Liver (tissue), 9 donors: ENCODE measurements around the gene DRG2. TPM values are rescaled to one million over a fixed set of nuclear protein-coding genes. Genes with fewer than 3 reads are reported as not detected.

Source experiments
- DNase-seq: peaks from one replicate; pipeline ENCODE4 v3.0.0-alpha.2; 2017; ENCODE audit warnings: low spot score
- H3K27ac ChIP-seq, 2 donors: one replicate each; pipeline ENCODE4 v1.7.0; 2013; ENCODE audit warnings: inconsistent platforms in 2 of 2, low read length in 2 of 2, control low read depth in 1 of 2, low read depth in 1 of 2, mild to moderate bottlenecking in 1 of 2
- H3K27me3 ChIP-seq, 4 donors: one replicate each; pipeline versions ENCODE4 v1.6.1 to v1.7.0; 2013; ENCODE audit warnings: low read length in 3 of 4, inconsistent platforms in 1 of 4, mild to moderate bottlenecking in 1 of 4, moderate library complexity in 1 of 4; ENCODE audit not compliant: control insufficient read depth in 4 of 4, insufficient read depth in 4 of 4
- H3K36me3 ChIP-seq, 4 donors: one replicate each; pipeline versions ENCODE4 v1.6.1 to v1.7.0; 2013; ENCODE audit warnings: low read length in 3 of 4, mild to moderate bottlenecking in 3 of 4, low read depth in 1 of 4, moderate library complexity in 1 of 4; ENCODE audit not compliant: control insufficient read depth in 4 of 4, insufficient read depth in 3 of 4
- H3K4me1 ChIP-seq, 4 donors: one replicate each; pipeline versions ENCODE4 v1.6.1 to v1.7.0; 2013; ENCODE audit warnings: low read length in 3 of 4, mild to moderate bottlenecking in 3 of 4, moderate library complexity in 1 of 4; ENCODE audit not compliant: control insufficient read depth in 4 of 4, insufficient read depth in 4 of 4
- H3K4me3 ChIP-seq, 3 donors: one replicate each; pipeline versions ENCODE4 v1.6.1 to v1.7.0; 2013; ENCODE audit warnings: low read length in 3 of 3, control low read depth in 1 of 3, low read depth in 1 of 3, mild to moderate bottlenecking in 1 of 3
- H3K9ac ChIP-seq, 2 donors: one replicate each; pipeline ENCODE4 v1.7.0; 2013; ENCODE audit warnings: low read length in 2 of 2, mild to moderate bottlenecking in 2 of 2, moderate library complexity in 2 of 2, control low read depth in 1 of 2, low read depth in 1 of 2
- H3K9me3 ChIP-seq, 4 donors: one replicate each; pipeline versions ENCODE4 v1.6.1 to v1.7.0; 2013; ENCODE audit warnings: low read length in 3 of 4; ENCODE audit not compliant: control insufficient read depth in 4 of 4
- EGR1 ChIP-seq, 2 donors: IDR thresholded peaks; 2 replicates each; pipeline ENCODE4 v1.6.1; 2016 to 2018; ENCODE audit warnings: antibody characterized with exemption in 2 of 2, low read depth in 2 of 2
- FOXA1 ChIP-seq: IDR thresholded peaks from 2 replicates; pipeline ENCODE4 v1.6.1; 2016; ENCODE audit warnings: antibody characterized with exemption
- FOXA2 ChIP-seq: IDR thresholded peaks from 2 replicates; pipeline ENCODE4 v1.6.1; 2016; ENCODE audit warnings: antibody characterized with exemption
- GABPA ChIP-seq, 2 donors: IDR thresholded peaks in 1 of 2; conservative IDR thresholded peaks in 1 of 2; 2 replicates each; pipeline ENCODE4 v1.6.1; 2016; ENCODE audit warnings: antibody characterized with exemption in 2 of 2, mild to moderate bottlenecking in 1 of 2, moderate library complexity in 1 of 2
- HNF4A ChIP-seq, 2 donors: conservative IDR thresholded peaks; 2 replicates each; pipeline ENCODE4 v1.6.1; 2016; ENCODE audit warnings: antibody characterized with exemption in 2 of 2, mild to moderate bottlenecking in 2 of 2
- HNF4G ChIP-seq: IDR thresholded peaks from 2 replicates; pipeline ENCODE4 v1.6.1; 2016; ENCODE audit warnings: antibody characterized with exemption
- JUND ChIP-seq, 2 donors: IDR thresholded peaks; 2 replicates each; pipeline ENCODE4 v1.6.1; 2016; ENCODE audit warnings: antibody characterized with exemption in 2 of 2
- NR2F2 ChIP-seq: IDR thresholded peaks from 2 replicates; pipeline ENCODE4 v1.6.1; 2016; ENCODE audit warnings: antibody characterized with exemption
- RAD21 ChIP-seq, 2 donors: IDR thresholded peaks; 2 replicates each; pipeline ENCODE4 v1.6.1; 2016; ENCODE audit warnings: antibody characterized with exemption in 2 of 2, mild to moderate bottlenecking in 2 of 2
- RXRA ChIP-seq, 2 donors: IDR thresholded peaks; 2 replicates each; pipeline ENCODE4 v1.6.1; 2017 to 2018; ENCODE audit warnings: antibody characterized with exemption in 2 of 2, mild to moderate bottlenecking in 1 of 2
- SP1 ChIP-seq: IDR thresholded peaks from 2 replicates; pipeline ENCODE4 v1.6.1; 2018; ENCODE audit warnings: antibody characterized with exemption, mild to moderate bottlenecking
- TAF1 ChIP-seq: conservative IDR thresholded peaks from 2 replicates; pipeline ENCODE4 v1.6.1; 2016; ENCODE audit warnings: antibody characterized with exemption, mild to moderate bottlenecking
- YY1 ChIP-seq: IDR thresholded peaks from 2 replicates; pipeline ENCODE4 v1.6.1; 2016; ENCODE audit warnings: antibody characterized with exemption, mild to moderate bottlenecking
- whole genome bisulfite sequencing: extraction: QIAGEN DNeasy Blood & Tissue Kit; methylation state at CpG from one replicate; pipeline ENCODE4 v1.1.7; 2013; 5-methylcytosine and 5-hydroxymethylcytosine counted together
- polyA plus RNA-seq, 2 donors: library from polyadenylated mRNA; stranded (reverse) in 1 of 2; unstranded in 1 of 2; fragments of 200-250 nt in 1 of 2; fragments of >200 nt in 1 of 2; fragmentation: Nextera tagmentation in 1 of 2; extraction: Ambion mirVana in 1 of 2; gene quantifications; one replicate each; pipeline versions ENCODE4 v1.2.1 to v1.2.3, GENCODE V29; 2013 to 2015
- total RNA-seq, 2 donors: library from RNA; depleted of rRNA; stranded (reverse); fragments of >200 nt; gene quantifications; one replicate each; pipeline ENCODE4 v1.2.3, GENCODE V29; 2014
- TF ChIP-seq, protein P1 (sequence below): IDR thresholded peaks from 2 replicates; pipeline ENCODE4 v1.6.1; 2016; ENCODE audit warnings: antibody characterized with exemption
- TF ChIP-seq, protein P2 (sequence below): IDR thresholded peaks from 2 replicates; pipeline ENCODE4 v1.6.1; 2016; ENCODE audit warnings: antibody characterized with exemption
- TF ChIP-seq, protein P3 (sequence below): fragments of 150-350 bp; IDR thresholded peaks from 2 replicates; pipeline ENCODE4 v1.5.1; 2017; ENCODE audit warnings: improper control_type of control experiment, low read depth, low read length; ENCODE audit not compliant: missing input control
- TF ChIP-seq, protein P4 (sequence below): IDR thresholded peaks from 2 replicates; pipeline ENCODE4 v1.6.1; 2016; ENCODE audit warnings: antibody characterized with exemption, mild to moderate bottlenecking
- TF ChIP-seq, protein P5 (sequence below): IDR thresholded peaks from 2 replicates; pipeline ENCODE4 v1.6.1; 2016; ENCODE audit warnings: antibody characterized with exemption
- donor health status: healthy.
- donor health status: healthy.
- donor health status: healthy.
- donor health status: healthy.
- donor health status: healthy.

DRG2 gene
- total and polyA plus RNA-seq, 4 donors = 10.9 to 24.9 (median 18.6) TPM

DNA sequence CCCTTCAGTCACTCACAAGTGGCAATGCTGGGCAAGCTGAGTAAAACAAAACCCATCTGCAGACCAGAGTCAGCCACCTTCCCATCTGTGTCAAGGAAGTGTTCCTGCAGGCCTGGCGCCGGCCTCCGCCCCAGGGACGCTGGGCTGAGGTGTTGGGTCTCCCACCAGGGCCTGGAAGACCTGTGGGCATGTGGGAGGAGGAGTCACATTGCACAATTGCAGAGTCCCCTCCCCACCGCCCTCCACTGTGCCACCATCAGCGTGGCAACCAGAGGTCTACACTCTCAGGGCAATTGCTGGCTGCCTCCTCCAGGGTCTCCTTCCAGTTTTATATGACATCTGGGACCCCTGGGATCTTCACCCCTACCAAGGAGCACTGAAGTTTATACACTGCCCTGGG lies 17.8 kb downstream of the DRG2 start:
- no peak overlapping the region for H3K9ac ChIP-seq
- H3K27ac ChIP-seq = no peak overlapping the region
- no peak for TF ChIP-seq YY1
- TF ChIP-seq, protein P1, sequence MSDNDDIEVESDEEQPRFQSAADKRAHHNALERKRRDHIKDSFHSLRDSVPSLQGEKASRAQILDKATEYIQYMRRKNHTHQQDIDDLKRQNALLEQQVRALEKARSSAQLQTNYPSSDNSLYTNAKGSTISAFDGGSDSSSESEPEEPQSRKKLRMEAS = no peak
- no peak for TF ChIP-seq NR2F2
- TF ChIP-seq EGR1 (IDR thresholded peaks at IDR 0.05; ENCODE audit: low read depth in 2 of 2) = no peak
- TF ChIP-seq JUND (IDR thresholded peaks at IDR 0.05) = no peak
- TF ChIP-seq FOXA2 = no peak
- TF ChIP-seq SP1 = no peak
- no peak for TF ChIP-seq FOXA1
- no peak for TF ChIP-seq GABPA (IDR thresholded peaks at IDR 0.05 in 1 of 2, conservative IDR thresholded peaks at IDR 0.05 in 1 of 2)
- no peak for TF ChIP-seq HNF4A (conservative IDR thresholded peaks at IDR 0.05)
- no peak for TF ChIP-seq TAF1
- TF ChIP-seq, protein P2, sequence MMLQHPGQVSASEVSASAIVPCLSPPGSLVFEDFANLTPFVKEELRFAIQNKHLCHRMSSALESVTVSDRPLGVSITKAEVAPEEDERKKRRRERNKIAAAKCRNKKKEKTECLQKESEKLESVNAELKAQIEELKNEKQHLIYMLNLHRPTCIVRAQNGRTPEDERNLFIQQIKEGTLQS = no peak
- TF ChIP-seq, protein P3, sequence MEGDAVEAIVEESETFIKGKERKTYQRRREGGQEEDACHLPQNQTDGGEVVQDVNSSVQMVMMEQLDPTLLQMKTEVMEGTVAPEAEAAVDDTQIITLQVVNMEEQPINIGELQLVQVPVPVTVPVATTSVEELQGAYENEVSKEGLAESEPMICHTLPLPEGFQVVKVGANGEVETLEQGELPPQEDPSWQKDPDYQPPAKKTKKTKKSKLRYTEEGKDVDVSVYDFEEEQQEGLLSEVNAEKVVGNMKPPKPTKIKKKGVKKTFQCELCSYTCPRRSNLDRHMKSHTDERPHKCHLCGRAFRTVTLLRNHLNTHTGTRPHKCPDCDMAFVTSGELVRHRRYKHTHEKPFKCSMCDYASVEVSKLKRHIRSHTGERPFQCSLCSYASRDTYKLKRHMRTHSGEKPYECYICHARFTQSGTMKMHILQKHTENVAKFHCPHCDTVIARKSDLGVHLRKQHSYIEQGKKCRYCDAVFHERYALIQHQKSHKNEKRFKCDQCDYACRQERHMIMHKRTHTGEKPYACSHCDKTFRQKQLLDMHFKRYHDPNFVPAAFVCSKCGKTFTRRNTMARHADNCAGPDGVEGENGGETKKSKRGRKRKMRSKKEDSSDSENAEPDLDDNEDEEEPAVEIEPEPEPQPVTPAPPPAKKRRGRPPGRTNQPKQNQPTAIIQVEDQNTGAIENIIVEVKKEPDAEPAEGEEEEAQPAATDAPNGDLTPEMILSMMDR = no peak
- TF ChIP-seq, protein P4, sequence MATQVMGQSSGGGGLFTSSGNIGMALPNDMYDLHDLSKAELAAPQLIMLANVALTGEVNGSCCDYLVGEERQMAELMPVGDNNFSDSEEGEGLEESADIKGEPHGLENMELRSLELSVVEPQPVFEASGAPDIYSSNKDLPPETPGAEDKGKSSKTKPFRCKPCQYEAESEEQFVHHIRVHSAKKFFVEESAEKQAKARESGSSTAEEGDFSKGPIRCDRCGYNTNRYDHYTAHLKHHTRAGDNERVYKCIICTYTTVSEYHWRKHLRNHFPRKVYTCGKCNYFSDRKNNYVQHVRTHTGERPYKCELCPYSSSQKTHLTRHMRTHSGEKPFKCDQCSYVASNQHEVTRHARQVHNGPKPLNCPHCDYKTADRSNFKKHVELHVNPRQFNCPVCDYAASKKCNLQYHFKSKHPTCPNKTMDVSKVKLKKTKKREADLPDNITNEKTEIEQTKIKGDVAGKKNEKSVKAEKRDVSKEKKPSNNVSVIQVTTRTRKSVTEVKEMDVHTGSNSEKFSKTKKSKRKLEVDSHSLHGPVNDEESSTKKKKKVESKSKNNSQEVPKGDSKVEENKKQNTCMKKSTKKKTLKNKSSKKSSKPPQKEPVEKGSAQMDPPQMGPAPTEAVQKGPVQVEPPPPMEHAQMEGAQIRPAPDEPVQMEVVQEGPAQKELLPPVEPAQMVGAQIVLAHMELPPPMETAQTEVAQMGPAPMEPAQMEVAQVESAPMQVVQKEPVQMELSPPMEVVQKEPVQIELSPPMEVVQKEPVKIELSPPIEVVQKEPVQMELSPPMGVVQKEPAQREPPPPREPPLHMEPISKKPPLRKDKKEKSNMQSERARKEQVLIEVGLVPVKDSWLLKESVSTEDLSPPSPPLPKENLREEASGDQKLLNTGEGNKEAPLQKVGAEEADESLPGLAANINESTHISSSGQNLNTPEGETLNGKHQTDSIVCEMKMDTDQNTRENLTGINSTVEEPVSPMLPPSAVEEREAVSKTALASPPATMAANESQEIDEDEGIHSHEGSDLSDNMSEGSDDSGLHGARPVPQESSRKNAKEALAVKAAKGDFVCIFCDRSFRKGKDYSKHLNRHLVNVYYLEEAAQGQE = no peak
- TF ChIP-seq RXRA (IDR thresholded peaks at IDR 0.05) = no peak
- TF ChIP-seq, protein P5, sequence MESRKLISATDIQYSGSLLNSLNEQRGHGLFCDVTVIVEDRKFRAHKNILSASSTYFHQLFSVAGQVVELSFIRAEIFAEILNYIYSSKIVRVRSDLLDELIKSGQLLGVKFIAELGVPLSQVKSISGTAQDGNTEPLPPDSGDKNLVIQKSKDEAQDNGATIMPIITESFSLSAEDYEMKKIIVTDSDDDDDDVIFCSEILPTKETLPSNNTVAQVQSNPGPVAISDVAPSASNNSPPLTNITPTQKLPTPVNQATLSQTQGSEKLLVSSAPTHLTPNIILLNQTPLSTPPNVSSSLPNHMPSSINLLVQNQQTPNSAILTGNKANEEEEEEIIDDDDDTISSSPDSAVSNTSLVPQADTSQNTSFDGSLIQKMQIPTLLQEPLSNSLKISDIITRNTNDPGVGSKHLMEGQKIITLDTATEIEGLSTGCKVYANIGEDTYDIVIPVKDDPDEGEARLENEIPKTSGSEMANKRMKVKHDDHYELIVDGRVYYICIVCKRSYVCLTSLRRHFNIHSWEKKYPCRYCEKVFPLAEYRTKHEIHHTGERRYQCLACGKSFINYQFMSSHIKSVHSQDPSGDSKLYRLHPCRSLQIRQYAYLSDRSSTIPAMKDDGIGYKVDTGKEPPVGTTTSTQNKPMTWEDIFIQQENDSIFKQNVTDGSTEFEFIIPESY = no peak
- TF ChIP-seq HNF4G = no peak
- DNase-seq = no peak
- no peaks in the 10 kb centered on the region for H3K27me3 ChIP-seq
- H3K36me3 ChIP-seq = peaks cover 0 to 23% (median 5%) of the 10 kb centered on the region in 4 donors
- WGBS = 79% methylated on average over 6 of the region's 6 CpGs
- H3K4me1 ChIP-seq = peaks cover 0 to 15% (median 6%) of the 10 kb centered on the region in 4 donors
- H3K9me3 ChIP-seq = no peaks in the 10 kb centered on the region
- no peak overlapping the region for H3K4me3 ChIP-seq

DNA sequence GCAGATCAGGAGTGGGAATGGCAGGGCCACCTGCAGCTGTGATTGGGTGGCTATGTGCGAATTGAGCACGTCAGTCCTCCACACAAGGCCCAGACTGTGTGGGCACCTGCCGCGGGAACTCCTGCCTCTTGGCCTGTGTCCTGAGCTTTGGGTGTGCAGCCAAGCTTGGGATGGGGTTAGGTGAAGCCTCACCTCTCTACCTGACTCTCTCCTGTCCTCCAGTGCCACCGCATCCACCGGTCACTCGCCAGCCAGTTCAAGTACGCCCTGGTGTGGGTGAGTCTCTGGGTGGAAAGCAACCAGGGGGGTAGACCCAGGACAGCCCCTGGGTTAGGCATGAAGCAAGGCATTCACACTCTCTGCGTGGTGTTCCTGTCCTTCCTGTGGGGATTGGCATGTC lies 18.5 kb downstream of the DRG2 start:
- 77% methylated on average over 9 of the region's 9 CpGs for WGBS
- no peak overlapping the region for H3K27ac ChIP-seq
- H3K4me1 ChIP-seq = peaks cover 0 to 21% (median 9%) of the 10 kb centered on the region in 4 donors
- H3K4me3 ChIP-seq = no peak overlapping the region
- no peak for DNase-seq
- H3K27me3 ChIP-seq = no peaks in the 10 kb centered on the region
- no peak overlapping the region for H3K9ac ChIP-seq
- peaks cover 0 to 23% (median 6%) of the 10 kb centered on the region in 4 donors for H3K36me3 ChIP-seq
- TF ChIP-seq, protein P3 = no peak
- TF ChIP-seq HNF4A (conservative IDR thresholded peaks at IDR 0.05) (no peak), GABPA (IDR thresholded peaks at IDR 0.05 in 1 of 2, conservative IDR thresholded peaks at IDR 0.05 in 1 of 2) (no peak), RXRA (IDR thresholded peaks at IDR 0.05) (no peak), EGR1 (IDR thresholded peaks at IDR 0.05; ENCODE audit: low read depth in 2 of 2) (no peak), YY1 (no peak), RAD21 (IDR thresholded peaks at IDR 0.05) (no peak)
- TF ChIP-seq, protein P2 = no peak
- H3K9me3 ChIP-seq = no peaks in the 10 kb centered on the region
